ENCODE results near the gene SHB. TPM values are rescaled to one million over a fixed set of nuclear protein-coding genes. Genes with fewer than 3 reads are reported as not detected.

SHB gene
- total and polyA plus RNA-seq, 2 of the 8 experiments (the other 6 are each of a cell fraction or from before 2014, with no cell fraction given), result 4.1 to 12.6 TPM

DNA sequence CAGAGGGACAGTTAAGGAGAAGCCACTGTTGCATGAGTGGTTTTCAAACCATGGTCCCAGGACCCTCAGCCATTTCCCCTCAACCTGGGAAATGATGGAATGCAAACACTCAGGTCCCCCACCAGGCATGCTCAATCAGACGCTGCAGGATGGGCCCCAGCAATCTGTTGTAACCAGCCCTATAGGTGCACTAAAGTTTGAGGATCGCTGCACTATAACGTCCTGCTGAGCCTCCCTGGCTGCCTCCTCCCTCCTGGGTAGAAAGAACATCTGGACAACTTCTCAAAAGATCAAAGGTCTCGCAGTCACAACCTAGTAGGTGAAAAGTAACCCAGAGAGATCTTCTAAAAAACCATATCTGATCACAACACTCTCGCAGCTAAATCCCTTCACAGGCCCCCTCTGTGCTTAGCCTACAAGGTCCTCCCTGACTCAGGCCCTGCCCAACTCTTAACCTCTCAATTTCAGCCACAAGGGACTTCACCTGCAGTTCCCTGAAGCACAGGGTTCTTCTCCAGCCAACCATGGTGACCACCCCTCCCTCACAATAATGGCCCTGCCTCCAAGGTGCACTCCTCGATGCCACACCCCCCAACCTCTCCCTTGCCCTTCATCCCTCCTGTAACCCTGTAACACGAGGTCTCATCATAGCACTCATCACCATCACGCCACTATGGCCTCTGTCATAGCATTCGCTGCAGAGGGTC is 3.5 kb downstream of the SHB start (continued):
- TF ChIP-seq, protein P1, sequence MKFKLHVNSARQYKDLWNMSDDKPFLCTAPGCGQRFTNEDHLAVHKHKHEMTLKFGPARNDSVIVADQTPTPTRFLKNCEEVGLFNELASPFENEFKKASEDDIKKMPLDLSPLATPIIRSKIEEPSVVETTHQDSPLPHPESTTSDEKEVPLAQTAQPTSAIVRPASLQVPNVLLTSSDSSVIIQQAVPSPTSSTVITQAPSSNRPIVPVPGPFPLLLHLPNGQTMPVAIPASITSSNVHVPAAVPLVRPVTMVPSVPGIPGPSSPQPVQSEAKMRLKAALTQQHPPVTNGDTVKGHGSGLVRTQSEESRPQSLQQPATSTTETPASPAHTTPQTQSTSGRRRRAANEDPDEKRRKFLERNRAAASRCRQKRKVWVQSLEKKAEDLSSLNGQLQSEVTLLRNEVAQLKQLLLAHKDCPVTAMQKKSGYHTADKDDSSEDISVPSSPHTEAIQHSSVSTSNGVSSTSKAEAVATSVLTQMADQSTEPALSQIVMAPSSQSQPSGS (IDR thresholded peaks at IDR 0.05; ENCODE audit: low read length), result no peak
- no peak for TF ChIP-seq SP2 (IDR thresholded peaks at IDR 0.05; ENCODE audit: low read length)
- TF ChIP-seq E2F6 (IDR thresholded peaks at IDR 0.05), result no peak
- TF ChIP-seq SRF (IDR thresholded peaks at IDR 0.05; ENCODE audit: low read depth, low read length), result no peak
- no peak for TF ChIP-seq FOSL1 (IDR thresholded peaks at IDR 0.05; ENCODE audit: insufficient read depth, low read depth, low read length)
- TF ChIP-seq BCL11A (IDR thresholded peaks at IDR 0.05; ENCODE audit: low read depth in 2 of 2, low read length in 2 of 2), result no peak
- no peak for TF ChIP-seq CTBP2 (IDR thresholded peaks at IDR 0.05; ENCODE audit: borderline replicate concordance, insufficient read depth, insufficient read length, low read length)
- TF ChIP-seq HDAC2 (IDR thresholded peaks at IDR 0.05; ENCODE audit: borderline replicate concordance in 1 of 2, low read depth in 2 of 2, low read length in 2 of 2), result no peak
- no peak for TF ChIP-seq TBP (IDR thresholded peaks at IDR 0.05; ENCODE audit: low read depth, low read length)
